LNCaP clone FGC (cell line): ENCODE data around the gene TBRG4.
A peak's percentile ranks its signal among the peaks of the same experiment; 100 is the strongest.

Experiments used
- DNase-seq: peaks from one replicate; pipeline ENCODE4 v3.0.0-alpha.2; 2011; ENCODE audit warnings: low read depth
- H3K4me3 ChIP-seq: 2 replicates; pipeline ENCODE4 v1.5.1; 2011; ENCODE audit warnings: mild to moderate bottlenecking, low read depth, low read length, control low read depth
- TF ChIP-seq, protein P1 (sequence below): IDR thresholded peaks from 2 replicates; pipeline ENCODE4 v1.5.1; 2012; ENCODE audit warnings: mild to moderate bottlenecking; ENCODE audit not compliant: control insufficient read depth, insufficient read depth; ENCODE audit errors: extremely low read depth

The TBRG4 gene

GRCh38 chr7:45078125-45078681 is 33.3 kb downstream of the TBRG4 start:
- no peak for DNase-seq
- H3K4me3 ChIP-seq, result no peak overlapping the region
- TF ChIP-seq, protein P1, sequence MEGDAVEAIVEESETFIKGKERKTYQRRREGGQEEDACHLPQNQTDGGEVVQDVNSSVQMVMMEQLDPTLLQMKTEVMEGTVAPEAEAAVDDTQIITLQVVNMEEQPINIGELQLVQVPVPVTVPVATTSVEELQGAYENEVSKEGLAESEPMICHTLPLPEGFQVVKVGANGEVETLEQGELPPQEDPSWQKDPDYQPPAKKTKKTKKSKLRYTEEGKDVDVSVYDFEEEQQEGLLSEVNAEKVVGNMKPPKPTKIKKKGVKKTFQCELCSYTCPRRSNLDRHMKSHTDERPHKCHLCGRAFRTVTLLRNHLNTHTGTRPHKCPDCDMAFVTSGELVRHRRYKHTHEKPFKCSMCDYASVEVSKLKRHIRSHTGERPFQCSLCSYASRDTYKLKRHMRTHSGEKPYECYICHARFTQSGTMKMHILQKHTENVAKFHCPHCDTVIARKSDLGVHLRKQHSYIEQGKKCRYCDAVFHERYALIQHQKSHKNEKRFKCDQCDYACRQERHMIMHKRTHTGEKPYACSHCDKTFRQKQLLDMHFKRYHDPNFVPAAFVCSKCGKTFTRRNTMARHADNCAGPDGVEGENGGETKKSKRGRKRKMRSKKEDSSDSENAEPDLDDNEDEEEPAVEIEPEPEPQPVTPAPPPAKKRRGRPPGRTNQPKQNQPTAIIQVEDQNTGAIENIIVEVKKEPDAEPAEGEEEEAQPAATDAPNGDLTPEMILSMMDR, result 0 out of 2 replicates have a peak, but pooled peaks have one; percentile 4

- H3K4me3 ChIP-seq, result no peak overlapping the region
- TF ChIP-seq, protein P1, result no peak
- no peak for DNase-seq
Observed at GRCh38 chr7:45077579-45077978, 33.9 kb downstream of the TBRG4 start.

DNA sequence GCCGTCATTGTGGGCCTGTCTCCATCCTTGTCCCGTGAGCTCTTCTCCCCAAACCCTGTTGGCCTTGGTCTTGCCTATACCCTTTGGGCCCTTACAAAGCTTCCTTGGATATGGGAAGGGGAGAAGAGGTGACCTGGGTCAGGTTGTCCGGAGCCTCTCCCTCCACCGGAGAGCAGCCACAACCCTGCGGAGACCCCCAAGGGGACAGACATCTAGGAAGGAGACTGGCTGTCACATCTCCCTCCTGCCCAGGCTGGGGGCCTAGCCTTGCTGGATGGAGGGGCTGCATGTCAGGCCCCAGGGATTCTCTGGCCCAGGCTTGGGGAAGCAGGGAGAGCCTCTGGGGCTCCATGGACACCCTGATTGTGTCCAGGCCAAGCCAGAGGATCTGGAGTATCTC is 34.6 kb downstream of the TBRG4 start:
- no peak overlapping the region for H3K4me3 ChIP-seq
- DNase-seq, result no peak
- TF ChIP-seq, protein P1, result no peak

- no peak overlapping the region for H3K4me3 ChIP-seq
- no peak for DNase-seq
- TF ChIP-seq, protein P1, result no peak
Observed at GRCh38 chr7:45075871-45076796, 35.4 kb downstream of the TBRG4 start.

- TF ChIP-seq, protein P1, result no peak
- DNase-seq, result no peak
Observed at GRCh38 chr7:45075355-45075644, 36.2 kb downstream of the TBRG4 start.

DNA sequence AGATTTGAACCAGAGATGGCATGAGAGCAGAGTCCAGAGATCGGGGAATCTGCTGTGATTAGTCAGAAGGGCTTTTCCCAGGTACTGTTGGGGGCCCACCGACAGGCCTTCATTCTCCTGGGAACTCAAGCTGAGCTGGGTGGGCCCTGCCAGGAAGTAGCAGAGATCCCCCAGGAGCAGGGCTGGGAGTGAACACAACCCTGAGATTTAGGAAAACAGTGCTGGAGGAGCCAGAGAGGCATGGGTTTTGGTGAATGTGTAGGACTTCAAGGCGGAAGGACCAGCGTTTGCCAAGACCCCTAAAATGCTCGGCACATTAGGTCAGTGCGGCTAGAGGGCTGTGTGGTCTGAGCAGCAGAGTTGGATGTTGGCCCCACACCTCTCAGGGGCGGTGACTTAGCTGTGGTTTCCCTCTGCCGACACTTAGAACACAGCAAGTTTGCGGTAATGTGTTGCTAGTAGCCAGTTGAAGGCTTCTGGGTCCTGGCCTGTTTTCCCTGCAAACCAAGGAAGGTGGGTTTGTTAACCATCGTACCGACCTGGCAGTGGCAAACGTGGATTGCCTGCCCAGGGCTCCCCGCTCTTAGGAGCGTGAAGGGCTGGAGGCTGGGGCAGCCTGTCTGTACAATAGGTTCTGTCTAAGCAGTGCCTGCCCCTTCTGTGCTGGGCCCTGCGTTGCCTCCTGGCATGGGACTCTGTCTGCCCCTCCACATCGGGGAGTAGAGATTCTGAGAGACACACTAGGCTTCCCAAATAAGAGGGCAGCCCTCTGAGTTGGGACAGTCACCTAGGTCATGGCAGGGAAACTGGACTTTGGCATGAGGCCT is 36.8 kb downstream of the TBRG4 start:
- no peak for DNase-seq
- TF ChIP-seq, protein P1, result no peak
- no peak overlapping the region for H3K4me3 ChIP-seq

More at GRCh38 chr7:45075355-45075644, 36.2 kb downstream of the TBRG4 start:
- no peak overlapping the region for H3K4me3 ChIP-seq
